GM19463 (cell line): ENCODE measurements around the gene PSTPIP2.
"Not testable (repeated sequence)": the region's sequence is repeated elsewhere in the genome, so short reads cannot be mapped to it uniquely, and the experiment has no call there.

Experiments
- ATAC-seq: cut with Tn5 transposase; IDR thresholded peaks from one replicate; pipeline ENCODE4 v1.9.1; 2021; ENCODE audit warnings: mild to moderate bottlenecking, moderate library complexity; ENCODE audit not compliant: unreplicated experiment

Gene PSTPIP2

GRCh38 chr18:46071653-46072375, at the start of gene PSTPIP2:
Gene PSTPIP2, minus strand, starts transcription at chr18:46072260. Its CDS starts 72 bp downstream, at chr18:46072188.
- ATAC-seq = peak; percentile 72

- ATAC-seq = no peak
Measured at GRCh38 chr18:46113751-46114150, 41.7 kb upstream of the PSTPIP2 start.

- ATAC-seq = no peak
Measured at GRCh38 chr18:46110406-46110805, 38.3 kb upstream of the PSTPIP2 start.

- no peak for ATAC-seq
Measured at GRCh38 chr18:46109386-46109785, 37.3 kb upstream of the PSTPIP2 start.

GRCh38 chr18:46104128-46104911, 32.3 kb upstream of the PSTPIP2 start, which contains the start of gene HAUS1:
Gene HAUS1, plus strand, starts transcription at chr18:46104385. Its CDS starts 27 bp downstream, at chr18:46104412.
- ATAC-seq = peak; percentile 97

GRCh38 chr18:46099463-46099862, 27.4 kb upstream of the PSTPIP2 start:
- no peak for ATAC-seq

- no peak for ATAC-seq
Measured at GRCh38 chr18:46098616-46098933, 26.5 kb upstream of the PSTPIP2 start.

- peak; percentile 78 for ATAC-seq
Measured at GRCh38 chr18:46097801-46098615, 25.9 kb upstream of the PSTPIP2 start, which contains the start of gene ATP5F1A. Gene ATP5F1A, minus strand, starts transcription at chr18:46098296. Its CDS starts 65 bp downstream, at chr18:46098231.

GRCh38 chr18:46097431-46097800, 25.4 kb upstream of the PSTPIP2 start:
- ATAC-seq = peak; percentile 3

GRCh38 chr18:46096651-46097300, 24.7 kb upstream of the PSTPIP2 start:
- ATAC-seq = no peak

GRCh38 chr18:46095532-46095931, 23.5 kb upstream of the PSTPIP2 start:
- ATAC-seq = no peak

- ATAC-seq = not testable (repeated sequence)
Measured at GRCh38 chr18:46088501-46088900, 16.4 kb upstream of the PSTPIP2 start.

- no peak for ATAC-seq
Measured at GRCh38 chr18:46084431-46084830, 12.4 kb upstream of the PSTPIP2 start.

- no peak for ATAC-seq
Measured at GRCh38 chr18:46080156-46080555, 8.1 kb upstream of the PSTPIP2 start.

GRCh38 chr18:46079336-46079735, 7.3 kb upstream of the PSTPIP2 start:
- ATAC-seq = no peak

GRCh38 chr18:46073474-46074331, 1.6 kb upstream of the PSTPIP2 start:
- peak; percentile 26 for ATAC-seq

- no peak for ATAC-seq
Measured at GRCh38 chr18:46072959-46073358, 899 bp upstream of the PSTPIP2 start.

- ATAC-seq = no peak
Measured at GRCh38 chr18:46072376-46072867, 362 bp upstream of the PSTPIP2 start.

- no peak for ATAC-seq
Measured at GRCh38 chr18:46070815-46071652, 1.0 kb downstream of the PSTPIP2 start.
